Peyer's patch (tissue), 4 donors: ENCODE measurements around the gene RPA1. TPM values are rescaled to one million over a fixed set of nuclear protein-coding genes. Genes with fewer than 3 reads are reported as not detected.

Source experiments
- DNase-seq, 3 donors: peaks; one replicate each; pipeline ENCODE4 v3.0.0-alpha.2; 2017 to 2019
- H3K27ac ChIP-seq, 4 donors: fragments of 200-600 bp; sonication (generic); one replicate each; pipeline ENCODE4 v1.5.1; 2016 to 2019
- H3K27me3 ChIP-seq, 2 donors: fragments of 200-600 bp; sonication (generic); one replicate each; pipeline ENCODE4 v1.5.1; 2019
- H3K36me3 ChIP-seq, 3 donors: fragments of 200-600 bp; sonication (generic); one replicate each; pipeline ENCODE4 v1.5.1; 2016 to 2019
- H3K4me1 ChIP-seq, 4 donors: fragments of 200-600 bp; sonication (generic); one replicate each; pipeline ENCODE4 v1.5.1; 2016 to 2019
- H3K4me3 ChIP-seq, 4 donors: fragments of 200-600 bp; sonication (generic); 1 replicate in 3 of 4; 2 replicates in 1 of 4; pipeline ENCODE4 v1.5.1; 2016 to 2019; ENCODE audit warnings: mild to moderate bottlenecking in 1 of 4
- H3K9me3 ChIP-seq, 4 donors: fragments of 200-600 bp; sonication (generic); one replicate each; pipeline ENCODE4 v1.5.1; 2016 to 2019; ENCODE audit warnings: mild to moderate bottlenecking in 1 of 4
- CTCF ChIP-seq, 6 experiments: fragments of 450-650 bp in 4 of 6; fragments of 200-600 bp in 2 of 6; sonication (generic) in 1 of 6; IDR thresholded peaks; one replicate each; pipeline ENCODE4 v1.5.1; 2017 to 2019; ENCODE audit warnings: antibody characterized with exemption in 6 of 6, mild to moderate bottlenecking in 3 of 6, moderate library complexity in 1 of 6
- POLR2A ChIP-seq, 2 donors: fragments of 450-650 bp; IDR thresholded peaks; one replicate each; pipeline ENCODE4 v1.5.1; 2017; ENCODE audit warnings: antibody characterized with exemption in 2 of 2, mild to moderate bottlenecking in 2 of 2, moderate library complexity in 2 of 2
- total RNA-seq, 4 donors: library from RNA; depleted of rRNA; stranded (reverse); fragments of >200 nt; gene quantifications; one replicate each; pipeline ENCODE4 v1.1.0, GENCODE V29; 2016

RPA1 gene
- total RNA-seq, 4 donors from 2014 or later, result 17.2 to 32.2 (median 26.0) TPM

- H3K36me3 ChIP-seq, result peaks cover 0 to 46% (median 0%) of the 10 kb centered on the region in 3 donors
- DNase-seq, result no peak
These were observed 42.0 kb downstream of the RPA1 start for GRCh38 chr17:1871756-1872155.

DNA sequence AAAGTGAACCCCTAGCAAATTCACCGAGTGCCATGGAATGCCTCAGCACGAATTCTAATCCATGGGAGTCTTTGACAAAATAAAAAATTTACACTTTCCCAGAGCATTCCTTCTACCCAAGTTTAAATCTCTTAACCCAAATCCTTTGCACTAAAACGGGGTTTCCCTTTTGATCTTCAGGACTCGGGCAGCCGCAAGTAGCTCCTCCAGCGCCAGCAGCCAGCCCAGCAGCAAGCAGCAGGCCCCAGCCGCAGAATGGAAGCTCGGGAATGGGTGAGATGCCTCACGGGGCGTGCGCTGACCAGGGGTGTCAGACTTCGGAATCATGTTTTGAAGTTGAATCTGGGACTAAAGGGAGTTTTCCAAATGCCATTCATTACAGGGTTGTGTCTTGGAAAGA is 42.4 kb downstream of the RPA1 start:
- Histone ChIP-seq H3K27ac (no peak overlapping the region), H3K27me3 (no peaks in the 10 kb centered on the region), H3K36me3 (peaks cover 0 to 46% (median 0%) of the 10 kb centered on the region in 3 donors), H3K4me3 (no peak overlapping the region), H3K4me1 (no peaks in the 10 kb centered on the region), H3K9me3 (no peaks in the 10 kb centered on the region)
- DNase-seq, result no peak
- no peak for TF ChIP-seq CTCF (IDR thresholded peaks at IDR 0.05)
- no peak for TF ChIP-seq POLR2A (IDR thresholded peaks at IDR 0.05)

More at GRCh38 chr17:1871756-1872155, 42.0 kb downstream of the RPA1 start:
- Histone ChIP-seq H3K27me3 (no peaks in the 10 kb centered on the region), H3K4me3 (no peak overlapping the region), H3K4me1 (no peaks in the 10 kb centered on the region), H3K27ac (no peak overlapping the region), H3K9me3 (no peaks in the 10 kb centered on the region)
- TF ChIP-seq CTCF (IDR thresholded peaks at IDR 0.05) (no peak), POLR2A (IDR thresholded peaks at IDR 0.05) (no peak)

DNA sequence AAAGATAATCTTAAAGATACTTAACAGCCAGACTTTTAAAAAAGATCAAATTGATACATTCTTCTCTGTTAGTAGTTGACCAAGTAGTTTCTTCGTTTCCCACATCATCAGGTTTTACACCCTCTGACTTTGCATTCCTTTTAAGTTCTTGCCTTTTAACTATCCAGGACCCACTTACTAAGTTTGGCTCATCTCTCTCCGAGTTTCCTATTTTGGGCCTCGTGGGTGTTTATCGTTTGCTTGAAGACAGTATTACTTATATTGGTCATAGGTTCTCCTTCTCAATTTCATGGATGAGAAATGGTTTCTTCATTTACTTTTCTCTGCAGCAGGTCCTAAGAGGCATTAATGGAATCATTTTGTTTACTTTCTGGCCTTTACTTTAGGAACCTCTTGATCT is 43.2 kb downstream of the RPA1 start:
- Histone ChIP-seq H3K27me3 (no peaks in the 10 kb centered on the region), H3K27ac (no peak overlapping the region), H3K4me3 (no peak overlapping the region), H3K4me1 (no peaks in the 10 kb centered on the region), H3K9me3 (no peaks in the 10 kb centered on the region), H3K36me3 (peaks cover 0 to 51% (median 0%) of the 10 kb centered on the region in 3 donors)
- TF ChIP-seq CTCF (IDR thresholded peaks at IDR 0.05) (no peak), POLR2A (IDR thresholded peaks at IDR 0.05) (no peak)
- no peak for DNase-seq

GRCh38 chr17:1873418-1873817 is 43.6 kb downstream of the RPA1 start:
- DNase-seq, result no peak
- no peaks in the 10 kb centered on the region for H3K4me1 ChIP-seq
- TF ChIP-seq CTCF (IDR thresholded peaks at IDR 0.05), result no peak
- TF ChIP-seq POLR2A (IDR thresholded peaks at IDR 0.05), result no peak
- no peak overlapping the region for H3K27ac ChIP-seq
- H3K27me3 ChIP-seq, result no peaks in the 10 kb centered on the region
- no peaks in the 10 kb centered on the region for H3K9me3 ChIP-seq
- peaks cover 0 to 56% (median 0%) of the 10 kb centered on the region in 3 donors for H3K36me3 ChIP-seq
- H3K4me3 ChIP-seq, result no peak overlapping the region

DNA sequence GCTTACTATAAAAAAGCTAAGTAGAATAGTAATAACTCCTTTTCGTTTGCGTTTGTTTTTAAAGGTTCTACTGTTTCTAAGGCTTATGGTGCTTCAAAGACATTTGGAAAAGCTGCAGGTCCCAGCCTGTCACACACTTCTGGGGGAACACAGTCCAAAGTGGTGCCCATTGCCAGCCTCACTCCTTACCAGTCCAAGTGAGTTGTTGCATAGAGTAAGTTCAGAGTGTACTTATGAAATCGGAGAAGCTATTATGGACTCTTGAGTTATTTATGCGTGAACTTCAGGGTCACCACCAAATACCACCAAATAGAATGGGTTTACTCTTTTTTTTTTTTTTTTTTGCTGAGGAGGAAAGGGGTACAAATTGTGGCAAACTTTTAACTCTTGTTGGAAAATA is 45.8 kb downstream of the RPA1 start:
- no peak for DNase-seq
- no peaks in the 10 kb centered on the region for H3K4me1 ChIP-seq
- no peaks in the 10 kb centered on the region for H3K9me3 ChIP-seq
- no peaks in the 10 kb centered on the region for H3K27me3 ChIP-seq
- H3K36me3 ChIP-seq, result peaks cover 0 to 77% (median 0%) of the 10 kb centered on the region in 3 donors
- no peak overlapping the region for H3K4me3 ChIP-seq
- TF ChIP-seq POLR2A (IDR thresholded peaks at IDR 0.05), result no peak
- no peak for TF ChIP-seq CTCF (IDR thresholded peaks at IDR 0.05)
- no peak overlapping the region for H3K27ac ChIP-seq
